Activated CD4-positive, alpha-beta T cell treated with anti-CD3 and anti-CD28 coated beads, Interleukin-2, amount 50 U/mL, for 48 hours (primary cell): ENCODE measurements around the gene SLC17A8.
"Not testable (repeated sequence)": the region's sequence is repeated elsewhere in the genome, so short reads cannot be mapped to it uniquely, and the experiment has no call there.

ENCODE experiments used
- DNase-seq, 2 experiments: peaks; one replicate each; pipeline ENCODE4 v3.0.0-alpha.2; 2020

SLC17A8 gene

GRCh38 chr12:100372853-100373640, 16.2 kb downstream of the SLC17A8 start:
- DNase-seq: no peak

GRCh38 chr12:100375038-100375735, 18.3 kb downstream of the SLC17A8 start:
- DNase-seq: no peak

- DNase-seq: no peak
Measured at GRCh38 chr12:100376161-100376560, 19.3 kb downstream of the SLC17A8 start.

GRCh38 chr12:100381379-100381778, 24.5 kb downstream of the SLC17A8 start:
- DNase-seq: no peak

- DNase-seq: no peak
Measured at GRCh38 chr12:100382338-100382737, 25.5 kb downstream of the SLC17A8 start.

- no peak for DNase-seq
Measured at GRCh38 chr12:100383586-100384558, 27.0 kb downstream of the SLC17A8 start.

GRCh38 chr12:100384559-100384935, 27.7 kb downstream of the SLC17A8 start:
- DNase-seq: no peak

- no peak for DNase-seq
Measured at GRCh38 chr12:100388382-100388781, 31.5 kb downstream of the SLC17A8 start.

- no peak for DNase-seq
Measured at GRCh38 chr12:100391856-100392255, 35.0 kb downstream of the SLC17A8 start.

- DNase-seq: no peak
Measured at GRCh38 chr12:100393200-100393599, 36.3 kb downstream of the SLC17A8 start.

GRCh38 chr12:100395811-100396210, 38.9 kb downstream of the SLC17A8 start:
- no peak for DNase-seq

GRCh38 chr12:100398307-100398706, 41.4 kb downstream of the SLC17A8 start:
- DNase-seq: no peak

GRCh38 chr12:100399095-100399494, 42.2 kb downstream of the SLC17A8 start:
- no peak for DNase-seq

- no peak for DNase-seq
Measured at GRCh38 chr12:100401660-100402059, 44.8 kb downstream of the SLC17A8 start.

GRCh38 chr12:100402763-100403162, 45.9 kb downstream of the SLC17A8 start:
- no peak for DNase-seq

- no peak for DNase-seq
Measured at GRCh38 chr12:100403446-100403845, 46.6 kb downstream of the SLC17A8 start.

GRCh38 chr12:100404769-100405407, 48.0 kb downstream of the SLC17A8 start:
- DNase-seq: peak; percentile 32 to 46

- no peak for DNase-seq
Measured at GRCh38 chr12:100413001-100413400, 56.1 kb downstream of the SLC17A8 start.

GRCh38 chr12:100414739-100415138, 57.9 kb downstream of the SLC17A8 start:
- no peak for DNase-seq

GRCh38 chr12:100422646-100423045, 65.8 kb downstream of the SLC17A8 start:
- DNase-seq: no peak

- no peak for DNase-seq
Measured at GRCh38 chr12:100426145-100426544, 69.3 kb downstream of the SLC17A8 start.

- DNase-seq: no peak
Measured at GRCh38 chr12:100427078-100427477, 70.2 kb downstream of the SLC17A8 start.

- not testable (repeated sequence) for DNase-seq
Measured at GRCh38 chr12:100430251-100430650, 73.4 kb downstream of the SLC17A8 start.
